ENCODE data around the gene CASKIN1. TPM values are rescaled to one million over a fixed set of nuclear protein-coding genes. Genes with fewer than 3 reads are reported as not detected.
"Not testable (repeated sequence)": the region's sequence is repeated elsewhere in the genome, so short reads cannot be mapped to it uniquely, and the experiment has no call there.

Gene CASKIN1
- total RNA-seq, 2 donors from 2014 or later: 0.05 TPM; not detected in 1

- Mint-ChIP-seq H3K4me3 (no peak overlapping the region), H3K36me3 (ENCODE audit: low read depth) (peaks cover 6% of the 10 kb centered on the region), H3K27me3 (no peaks in the 10 kb centered on the region), H3K27ac (no peak overlapping the region), H3K4me1 (peaks cover 24% of the 10 kb centered on the region)
- no peaks in the 10 kb centered on the region for H3K9me3 ChIP-seq (ENCODE audit: control insufficient read depth, low read length, poor library complexity, severe bottlenecking)
- DNase-seq: no peak
- ATAC-seq: no peak
Observed at GRCh38 chr16:2210009-2210332, 13.6 kb upstream of the CASKIN1 start.

- H3K9me3 ChIP-seq (ENCODE audit: control insufficient read depth, low read length, poor library complexity, severe bottlenecking): no peaks in the 10 kb centered on the region
- Mint-ChIP-seq H3K4me3 (no peak overlapping the region), H3K36me3 (ENCODE audit: low read depth) (peaks cover 6% of the 10 kb centered on the region), H3K4me1 (peaks cover 26% of the 10 kb centered on the region), H3K27ac (no peak overlapping the region), H3K27me3 (no peaks in the 10 kb centered on the region)
- ATAC-seq (no peak), DNase-seq (no peak)
Observed at GRCh38 chr16:2209258-2210008, 13.0 kb upstream of the CASKIN1 start.

GRCh38 chr16:2208772-2209171 lies 12.4 kb upstream of the CASKIN1 start:
- H3K27ac Mint-ChIP-seq: no peak overlapping the region
- H3K9me3 ChIP-seq (ENCODE audit: control insufficient read depth, low read length, poor library complexity, severe bottlenecking): no peaks in the 10 kb centered on the region
- H3K36me3 Mint-ChIP-seq (ENCODE audit: low read depth): peaks cover 6% of the 10 kb centered on the region
- H3K27me3 Mint-ChIP-seq: no peaks in the 10 kb centered on the region
- DNase-seq (no peak), ATAC-seq (no peak)
- no peak overlapping the region for H3K4me3 Mint-ChIP-seq
- peaks cover 27% of the 10 kb centered on the region for H3K4me1 Mint-ChIP-seq

DNA sequence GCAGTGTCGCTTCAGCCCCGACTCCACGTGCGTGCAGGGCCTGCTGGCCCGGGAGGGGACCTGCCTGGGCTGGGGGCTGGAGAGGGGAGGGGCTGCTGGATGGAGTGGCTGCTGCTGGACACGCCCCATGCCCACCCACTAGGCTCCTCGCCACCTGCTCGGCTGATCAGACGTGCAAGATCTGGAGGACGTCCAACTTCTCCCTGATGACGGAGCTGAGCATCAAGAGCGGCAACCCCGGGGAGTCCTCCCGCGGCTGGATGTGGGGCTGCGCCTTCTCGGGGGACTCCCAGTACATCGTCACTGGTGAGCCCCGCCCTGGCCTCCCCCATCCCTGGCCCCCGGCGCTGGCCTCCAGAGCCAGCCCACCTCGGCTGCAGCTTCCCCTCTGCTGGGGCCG lies 11.9 kb upstream of the CASKIN1 start:
- ATAC-seq (no peak), DNase-seq (no peak)
- Mint-ChIP-seq H3K4me3 (no peak overlapping the region), H3K27me3 (no peaks in the 10 kb centered on the region), H3K27ac (no peak overlapping the region), H3K4me1 (peaks cover 23% of the 10 kb centered on the region), H3K36me3 (ENCODE audit: low read depth) (peaks cover 6% of the 10 kb centered on the region)
- H3K9me3 ChIP-seq (ENCODE audit: control insufficient read depth, low read length, poor library complexity, severe bottlenecking): no peaks in the 10 kb centered on the region

DNA sequence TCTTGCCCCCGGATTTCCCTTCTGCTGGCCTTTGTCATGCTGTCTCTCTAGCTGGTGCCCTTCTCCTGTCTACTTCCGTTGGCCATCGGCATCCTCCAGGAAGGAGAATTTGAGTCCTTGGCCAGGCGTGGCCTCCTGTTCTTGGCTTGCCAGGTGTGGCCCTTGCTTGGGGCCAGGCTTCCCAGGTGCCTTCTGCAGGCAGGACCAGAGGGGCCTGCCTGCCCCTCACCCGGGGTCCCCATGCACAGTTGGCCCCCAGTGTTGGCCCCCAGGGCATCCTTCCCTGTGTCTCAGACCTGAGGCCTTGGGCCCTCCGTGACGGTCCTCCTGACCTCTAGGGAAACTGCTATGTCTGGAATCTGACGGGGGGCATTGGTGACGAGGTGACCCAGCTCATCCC lies 11.5 kb upstream of the CASKIN1 start:
- H3K36me3 Mint-ChIP-seq (ENCODE audit: low read depth): peaks cover 6% of the 10 kb centered on the region
- H3K27me3 Mint-ChIP-seq: no peaks in the 10 kb centered on the region
- H3K27ac Mint-ChIP-seq: peak overlapping the region; percentile 57
- peaks cover 21% of the 10 kb centered on the region for H3K4me1 Mint-ChIP-seq
- no peaks in the 10 kb centered on the region for H3K9me3 ChIP-seq (ENCODE audit: control insufficient read depth, low read length, poor library complexity, severe bottlenecking)
- no peak for ATAC-seq
- H3K4me3 Mint-ChIP-seq: peak overlapping the region; percentile 81
- DNase-seq: no peak

- H3K4me3 Mint-ChIP-seq: peak overlapping the region; percentile 80
- H3K4me1 Mint-ChIP-seq: peaks cover 17% of the 10 kb centered on the region
- no peak for DNase-seq
- H3K27me3 Mint-ChIP-seq: no peaks in the 10 kb centered on the region
- H3K36me3 Mint-ChIP-seq (ENCODE audit: low read depth): peaks cover 6% of the 10 kb centered on the region
- no peaks in the 10 kb centered on the region for H3K9me3 ChIP-seq (ENCODE audit: control insufficient read depth, low read length, poor library complexity, severe bottlenecking)
- H3K27ac Mint-ChIP-seq: no peak overlapping the region
- no peak for ATAC-seq
Observed at GRCh38 chr16:2206780-2207433, 10.5 kb upstream of the CASKIN1 start.

GRCh38 chr16:2206420-2206779 lies 10.0 kb upstream of the CASKIN1 start:
- H3K4me1 Mint-ChIP-seq: peaks cover 14% of the 10 kb centered on the region

DNA sequence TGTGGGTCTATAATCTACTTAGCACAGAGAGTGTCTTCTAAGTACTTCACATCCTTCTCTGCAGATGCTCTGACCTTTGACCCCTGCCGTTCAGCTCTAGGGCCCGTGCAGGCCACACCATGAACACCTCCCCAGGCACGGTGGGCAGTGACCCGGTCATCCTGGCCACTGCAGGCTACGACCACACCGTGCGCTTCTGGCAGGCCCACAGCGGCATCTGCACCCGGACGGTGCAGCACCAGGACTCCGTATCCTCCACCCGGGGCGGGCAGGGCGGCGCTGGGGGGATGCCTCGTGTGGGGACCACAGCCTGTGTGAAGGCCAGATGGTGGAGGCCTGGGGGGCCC lies 9.5 kb upstream of the CASKIN1 start:
- Mint-ChIP-seq H3K36me3 (ENCODE audit: low read depth) (peaks cover 6% of the 10 kb centered on the region), H3K4me1 (peaks cover 14% of the 10 kb centered on the region), H3K27ac (no peak overlapping the region), H3K4me3 (peak overlapping the region; percentile 80), H3K27me3 (no peaks in the 10 kb centered on the region)
- no peak for ATAC-seq
- H3K9me3 ChIP-seq (ENCODE audit: control insufficient read depth, low read length, poor library complexity, severe bottlenecking): no peaks in the 10 kb centered on the region
- DNase-seq: no peak

More at GRCh38 chr16:2206420-2206779, 10.0 kb upstream of the CASKIN1 start:
- DNase-seq: no peak
- Mint-ChIP-seq H3K4me3 (peak overlapping the region; percentile 80), H3K36me3 (ENCODE audit: low read depth) (peaks cover 6% of the 10 kb centered on the region), H3K27ac (no peak overlapping the region), H3K27me3 (no peaks in the 10 kb centered on the region)
- no peak for ATAC-seq
- no peaks in the 10 kb centered on the region for H3K9me3 ChIP-seq (ENCODE audit: control insufficient read depth, low read length, poor library complexity, severe bottlenecking)

- H3K9me3 ChIP-seq (ENCODE audit: control insufficient read depth, low read length, poor library complexity, severe bottlenecking): no peaks in the 10 kb centered on the region
- Mint-ChIP-seq H3K27ac (peak within 1 kb of the TSS; percentile 82), H3K36me3 (ENCODE audit: low read depth) (peaks cover 6% of the 10 kb centered on the region), H3K27me3 (no peaks in the 10 kb centered on the region), H3K4me1 (peaks cover 14% of the 10 kb centered on the region), H3K4me3 (peak within 1 kb of the TSS; percentile 80)
- ATAC-seq (peak; percentile 87), DNase-seq (peak; percentile 93 to 97 (median 93))
Observed at GRCh38 chr16:2205104-2205966, 8.9 kb upstream of the CASKIN1 start, which contains the start of gene MLST8. TSS of gene MLST8 (plus strand) at chr16:2205454. CDS start at chr16:2206086, 632 bp downstream.

DNA sequence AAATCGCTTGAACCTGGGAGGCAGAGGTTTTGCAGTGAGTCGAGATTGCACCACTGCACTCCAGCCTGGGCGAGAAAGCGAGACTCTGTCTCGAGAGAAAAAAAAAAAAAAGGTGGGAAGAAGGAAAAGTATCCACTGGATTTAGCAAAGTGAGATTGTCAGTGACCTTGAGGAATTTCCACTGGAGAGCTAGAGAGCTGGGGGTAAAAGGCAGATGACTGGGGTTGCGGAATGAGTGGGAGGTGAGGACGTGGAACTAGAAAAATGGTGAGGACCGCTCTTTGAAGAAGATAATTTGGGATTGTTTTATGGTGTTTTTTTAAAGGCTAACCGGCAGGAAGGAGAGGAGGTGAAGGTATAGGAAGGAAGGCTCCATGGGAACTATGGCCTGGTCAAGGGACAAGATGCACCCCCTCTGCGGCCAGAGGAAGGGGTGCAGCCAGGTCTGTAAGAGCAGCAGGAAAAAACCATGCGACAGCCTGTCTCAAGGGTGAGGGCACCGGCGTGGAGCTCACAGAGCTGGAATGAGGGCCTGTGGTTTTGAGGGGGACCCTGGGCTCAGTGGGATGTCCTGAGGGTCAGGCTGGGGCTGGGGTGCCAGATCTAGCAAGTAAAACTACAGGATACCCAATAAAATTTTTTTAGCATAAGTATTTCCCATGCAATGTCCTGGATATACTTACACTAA lies 8.2 kb upstream of the CASKIN1 start:
- Mint-ChIP-seq H3K36me3 (ENCODE audit: low read depth) (peaks cover 6% of the 10 kb centered on the region), H3K27ac (peak overlapping the region; percentile 82), H3K27me3 (no peaks in the 10 kb centered on the region), H3K4me3 (peak overlapping the region; percentile 80), H3K4me1 (peaks cover 14% of the 10 kb centered on the region)
- ATAC-seq (no peak), DNase-seq (no peak)
- no peaks in the 10 kb centered on the region for H3K9me3 ChIP-seq (ENCODE audit: control insufficient read depth, low read length, poor library complexity, severe bottlenecking)

- H3K27me3 Mint-ChIP-seq; H3K9me3 ChIP-seq (ENCODE audit: control insufficient read depth, low read length, poor library complexity, severe bottlenecking); H3K36me3 Mint-ChIP-seq (ENCODE audit: low read depth); DNase-seq; H3K27ac Mint-ChIP-seq; H3K4me3 Mint-ChIP-seq; ATAC-seq: not testable (repeated sequence)
- H3K4me1 Mint-ChIP-seq: peaks cover 14% of the 10 kb centered on the region
Observed at GRCh38 chr16:2203119-2203688, 6.8 kb upstream of the CASKIN1 start.

DNA sequence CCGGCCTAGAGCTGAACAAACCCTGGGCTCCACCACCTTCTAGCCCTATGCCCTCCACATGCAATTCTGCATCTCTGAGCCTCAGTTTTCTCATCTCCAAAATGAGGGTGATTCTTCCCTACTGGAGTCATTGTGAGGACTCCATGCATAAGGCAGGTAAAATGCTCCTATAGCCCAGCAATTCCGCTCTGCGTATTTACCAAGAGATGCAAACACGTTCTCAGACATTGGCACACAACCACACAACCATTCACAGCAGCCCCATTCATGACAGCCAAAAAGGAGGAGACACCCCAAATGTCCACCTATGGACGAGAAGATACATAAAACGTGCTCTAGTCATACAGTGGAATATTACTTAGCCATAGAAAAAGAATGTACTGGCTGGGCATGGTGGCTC lies 3.9 kb upstream of the CASKIN1 start:
- Mint-ChIP-seq H3K4me3 (no peak overlapping the region), H3K27ac (no peak overlapping the region), H3K36me3 (ENCODE audit: low read depth) (no peaks in the 10 kb centered on the region), H3K27me3 (peaks cover 20% of the 10 kb centered on the region), H3K4me1 (peaks cover 6% of the 10 kb centered on the region)
- ATAC-seq (no peak), DNase-seq (no peak)
- H3K9me3 ChIP-seq (ENCODE audit: control insufficient read depth, low read length, poor library complexity, severe bottlenecking): no peaks in the 10 kb centered on the region
